ENCODE measurements around the gene ASPHD1.

DNA sequence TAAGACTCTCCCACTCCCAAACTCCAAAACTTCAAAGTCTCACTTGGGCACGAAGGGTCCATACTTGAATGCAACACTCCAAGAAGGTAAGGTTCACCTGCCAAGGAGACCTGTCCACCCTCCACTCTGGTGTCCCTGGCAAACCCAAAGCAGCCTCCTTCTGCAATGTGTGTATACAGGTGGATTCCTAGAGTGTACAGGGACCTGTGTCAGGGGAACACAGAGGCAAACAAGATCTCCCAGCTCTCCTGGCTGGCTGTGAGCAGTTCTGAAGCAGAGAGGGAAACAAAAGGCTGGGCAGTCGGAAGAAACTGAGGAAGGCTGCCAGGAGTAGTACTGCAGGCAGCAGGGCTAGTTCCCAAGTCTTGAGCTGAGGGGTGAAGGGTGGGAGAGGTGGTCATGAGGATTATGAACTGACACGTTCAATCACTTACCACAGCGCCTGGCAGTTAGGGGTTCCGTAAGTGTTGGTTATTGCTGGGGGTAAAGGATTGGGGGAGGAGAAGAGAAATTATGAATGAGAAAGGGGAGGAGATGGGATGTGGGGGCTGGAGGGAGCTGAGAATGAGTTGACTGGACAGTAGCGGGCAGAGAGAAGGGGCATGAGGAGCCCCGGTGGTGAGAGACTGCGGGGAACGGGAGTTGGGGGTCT, 24.9 kb downstream of the ASPHD1 start:
- TF ChIP-seq EP300 (IDR thresholded peaks at IDR 0.05; ENCODE audit: borderline replicate concordance in 1 of 2, low read depth in 2 of 2, low read length in 2 of 2) (no peak), CEBPB (IDR thresholded peaks at IDR 0.05; ENCODE audit: low read depth, low read length) (no peak), CTCF (IDR thresholded peaks at IDR 0.05; ENCODE audit: control extremely low read depth in 1 of 3, insufficient read depth in 1 of 3, low read depth in 1 of 3, low read length in 3 of 3) (no peak), SIN3A (conservative IDR thresholded peaks at IDR 0.05 in 1 of 2, IDR thresholded peaks at IDR 0.05 in 1 of 2; ENCODE audit: low read depth in 1 of 2, low read length in 2 of 2) (no peak), RFX5 (IDR thresholded peaks at IDR 0.05; ENCODE audit: borderline replicate concordance, low read depth, low read length) (no peak), SIX5 (IDR thresholded peaks at IDR 0.05; ENCODE audit: low read depth, low read length) (no peak), SUZ12 (IDR thresholded peaks at IDR 0.05; ENCODE audit: low read length) (no peak), CHD2 (IDR thresholded peaks at IDR 0.05; ENCODE audit: low read length) (no peak), POLR2A (IDR thresholded peaks at IDR 0.05; ENCODE audit: control extremely low read depth in 1 of 2, low read depth in 2 of 2, low read length in 2 of 2) (no peak), YY1 (IDR thresholded peaks at IDR 0.05; ENCODE audit: low read depth, low read length) (no peak), SAP30 (IDR thresholded peaks at IDR 0.05; ENCODE audit: insufficient read depth, insufficient replicate concordance, low read length) (peak; percentile 26), HDAC2 (IDR thresholded peaks at IDR 0.05; ENCODE audit: borderline replicate concordance in 1 of 2, low read depth in 2 of 2, low read length in 2 of 2) (no peak)

All from H1 (cell line).